ENCODE results near the gene RRM1. TPM values are rescaled to one million over a fixed set of nuclear protein-coding genes. Genes with fewer than 3 reads are reported as not detected.

Gene RRM1
- total RNA-seq, 1 experiment from 2014 or later, result 184 TPM

DNA sequence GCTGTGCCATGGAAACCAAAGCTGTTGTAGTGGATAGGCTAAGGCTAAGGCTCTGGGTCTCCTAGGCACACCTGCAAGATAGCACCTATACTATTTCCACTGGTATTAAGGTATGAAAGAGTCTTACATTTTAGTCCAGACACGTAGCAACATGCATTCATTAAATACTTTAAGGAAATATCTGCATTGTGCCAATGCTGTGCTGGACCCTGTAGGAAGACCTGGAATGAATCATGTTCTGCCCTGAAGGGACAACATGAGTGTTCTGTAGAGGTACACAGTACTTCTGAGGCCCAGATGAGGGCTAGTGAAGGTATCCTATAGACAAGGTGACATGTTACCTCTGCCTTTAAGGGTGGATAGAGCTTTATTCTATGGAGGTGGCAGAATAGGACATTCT is 35.2 kb upstream of the RRM1 start:
- no peak for DNase-seq (ENCODE audit: low spot score)
- Histone ChIP-seq H3K36me3 (ENCODE audit: insufficient read depth, low read length, poor library complexity, severe bottlenecking) (no peaks in the 10 kb centered on the region), H3K9me3 (ENCODE audit: low read depth, low read length, poor library complexity, severe bottlenecking) (no peaks in the 10 kb centered on the region), H3K4me3 (ENCODE audit: low read depth, low read length, poor library complexity, severe bottlenecking) (no peak overlapping the region), H3K4me1 (ENCODE audit: insufficient read depth, low read length, poor library complexity, severe bottlenecking) (peaks cover 11% of the 10 kb centered on the region), H3K27me3 (replicated peaks; ENCODE audit: insufficient read depth, low read depth, low read length, poor library complexity) (no peaks in the 10 kb centered on the region), H3K27ac (ENCODE audit: low read depth, low read length, poor library complexity, severe bottlenecking) (no peak overlapping the region)
- no TSS peak for BruUV-seq (replicated peaks)
- TF ChIP-seq, protein P1, sequence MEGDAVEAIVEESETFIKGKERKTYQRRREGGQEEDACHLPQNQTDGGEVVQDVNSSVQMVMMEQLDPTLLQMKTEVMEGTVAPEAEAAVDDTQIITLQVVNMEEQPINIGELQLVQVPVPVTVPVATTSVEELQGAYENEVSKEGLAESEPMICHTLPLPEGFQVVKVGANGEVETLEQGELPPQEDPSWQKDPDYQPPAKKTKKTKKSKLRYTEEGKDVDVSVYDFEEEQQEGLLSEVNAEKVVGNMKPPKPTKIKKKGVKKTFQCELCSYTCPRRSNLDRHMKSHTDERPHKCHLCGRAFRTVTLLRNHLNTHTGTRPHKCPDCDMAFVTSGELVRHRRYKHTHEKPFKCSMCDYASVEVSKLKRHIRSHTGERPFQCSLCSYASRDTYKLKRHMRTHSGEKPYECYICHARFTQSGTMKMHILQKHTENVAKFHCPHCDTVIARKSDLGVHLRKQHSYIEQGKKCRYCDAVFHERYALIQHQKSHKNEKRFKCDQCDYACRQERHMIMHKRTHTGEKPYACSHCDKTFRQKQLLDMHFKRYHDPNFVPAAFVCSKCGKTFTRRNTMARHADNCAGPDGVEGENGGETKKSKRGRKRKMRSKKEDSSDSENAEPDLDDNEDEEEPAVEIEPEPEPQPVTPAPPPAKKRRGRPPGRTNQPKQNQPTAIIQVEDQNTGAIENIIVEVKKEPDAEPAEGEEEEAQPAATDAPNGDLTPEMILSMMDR (conservative IDR thresholded peaks at IDR 0.05; ENCODE audit: low read depth, low read length), result no peak
- TF ChIP-seq EZH2 (IDR thresholded peaks at IDR 0.05; ENCODE audit: borderline replicate concordance, low read depth, low read length, poor library complexity, severe bottlenecking), result no peak
- intact Hi-C loops (cut with micrococcal nuclease; ENCODE audit: unreplicated experiment), result no loop called here
- POLR2A ChIA-PET (ENCODE audit: low non-redundant PET), result no interaction called here
- CTCF ChIA-PET, result no interaction called here

DNA sequence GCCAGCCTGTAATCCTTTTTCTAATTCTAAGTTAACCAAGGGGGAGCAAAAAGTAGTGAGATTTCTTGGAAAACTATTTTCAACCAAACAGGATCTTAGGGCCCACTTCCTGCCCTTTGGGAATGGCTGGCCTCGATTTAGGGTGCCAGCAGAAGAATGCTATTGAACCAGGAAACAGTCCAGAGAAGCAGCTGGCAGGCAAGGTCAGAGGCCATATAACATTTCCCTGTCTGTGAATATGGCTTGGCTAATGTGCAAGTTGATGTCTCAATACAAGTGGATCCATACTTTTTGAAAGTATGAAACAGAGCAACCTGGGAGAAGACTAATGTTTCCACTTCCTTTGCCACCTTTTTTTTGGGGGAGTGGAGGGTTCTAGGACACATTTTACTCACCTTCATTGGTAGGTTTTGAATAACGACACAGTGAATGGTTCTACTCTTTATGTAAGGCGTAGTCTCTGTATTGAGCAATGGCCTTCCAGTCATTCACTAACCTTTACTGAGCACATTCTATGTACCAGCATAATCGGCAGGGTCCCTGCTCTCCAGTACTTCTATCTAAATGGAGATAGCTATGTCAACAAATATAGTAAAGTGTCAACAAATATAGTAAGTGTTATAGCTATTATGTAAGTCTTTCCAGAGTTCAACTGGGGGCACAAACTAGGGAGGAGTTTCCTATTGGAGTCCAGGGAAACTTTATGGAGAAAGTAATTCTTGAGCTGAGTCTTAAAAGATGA is 34.2 kb upstream of the RRM1 start:
- ChIA-PET CTCF (no interaction called here), POLR2A (ENCODE audit: low non-redundant PET) (no interaction called here)
- BruUV-seq (replicated peaks), result no TSS peak
- Histone ChIP-seq H3K27me3 (replicated peaks; ENCODE audit: insufficient read depth, low read depth, low read length, poor library complexity) (no peaks in the 10 kb centered on the region), H3K4me3 (ENCODE audit: low read depth, low read length, poor library complexity, severe bottlenecking) (no peak overlapping the region), H3K27ac (ENCODE audit: low read depth, low read length, poor library complexity, severe bottlenecking) (no peak overlapping the region), H3K4me1 (ENCODE audit: insufficient read depth, low read length, poor library complexity, severe bottlenecking) (peaks cover 11% of the 10 kb centered on the region), H3K36me3 (ENCODE audit: insufficient read depth, low read length, poor library complexity, severe bottlenecking) (no peaks in the 10 kb centered on the region), H3K9me3 (ENCODE audit: low read depth, low read length, poor library complexity, severe bottlenecking) (no peaks in the 10 kb centered on the region)
- intact Hi-C loops (cut with micrococcal nuclease; ENCODE audit: unreplicated experiment), result no loop called here
- no peak for TF ChIP-seq EZH2 (IDR thresholded peaks at IDR 0.05; ENCODE audit: borderline replicate concordance, low read depth, low read length, poor library complexity, severe bottlenecking)
- TF ChIP-seq, protein P1 (conservative IDR thresholded peaks at IDR 0.05; ENCODE audit: low read depth, low read length), result no peak
- no peak for DNase-seq (ENCODE audit: low spot score)

DNA sequence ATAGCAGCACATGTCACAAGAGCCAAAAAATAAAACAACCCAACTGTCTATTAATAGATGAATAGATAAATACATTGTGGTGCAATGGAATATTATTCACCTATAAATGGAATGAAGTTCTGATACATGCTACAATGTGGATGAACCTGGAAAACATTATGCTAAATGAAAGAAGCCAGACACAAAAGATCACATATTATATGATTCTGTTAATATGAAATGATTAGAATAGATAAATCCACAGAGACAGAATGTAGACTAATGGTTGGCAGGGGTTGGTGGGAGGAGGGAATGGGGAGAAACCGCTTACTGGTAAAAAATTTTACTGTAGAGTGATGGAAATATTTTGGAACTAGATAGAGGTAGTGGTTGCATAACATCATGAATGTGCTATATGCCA is 32.9 kb upstream of the RRM1 start:
- no peaks in the 10 kb centered on the region for H3K27me3 ChIP-seq (replicated peaks; ENCODE audit: insufficient read depth, low read depth, low read length, poor library complexity)
- DNase-seq (ENCODE audit: low spot score), result no peak
- no peaks in the 10 kb centered on the region for H3K9me3 ChIP-seq (ENCODE audit: low read depth, low read length, poor library complexity, severe bottlenecking)
- no peaks in the 10 kb centered on the region for H3K36me3 ChIP-seq (ENCODE audit: insufficient read depth, low read length, poor library complexity, severe bottlenecking)
- CTCF ChIA-PET, result no interaction called here
- no TSS peak for BruUV-seq (replicated peaks)
- H3K4me1 ChIP-seq (ENCODE audit: insufficient read depth, low read length, poor library complexity, severe bottlenecking), result peaks cover 11% of the 10 kb centered on the region
- H3K4me3 ChIP-seq (ENCODE audit: low read depth, low read length, poor library complexity, severe bottlenecking), result no peak overlapping the region
- no peak overlapping the region for H3K27ac ChIP-seq (ENCODE audit: low read depth, low read length, poor library complexity, severe bottlenecking)
- TF ChIP-seq EZH2 (IDR thresholded peaks at IDR 0.05; ENCODE audit: borderline replicate concordance, low read depth, low read length, poor library complexity, severe bottlenecking), result no peak
- TF ChIP-seq, protein P1 (conservative IDR thresholded peaks at IDR 0.05; ENCODE audit: low read depth, low read length), result no peak
- intact Hi-C loops (cut with micrococcal nuclease; ENCODE audit: unreplicated experiment), result no loop called here
- POLR2A ChIA-PET (ENCODE audit: low non-redundant PET), result interaction anchor here (0.6 kb wide), 1 partner anchor 13 kb away, joined by 3 read pairs; no protein-coding TSS in a partner anchor

Data from A673 (cell line).